ENCODE results near the gene TBC1D16. TPM values are rescaled to one million over a fixed set of nuclear protein-coding genes. Genes with fewer than 3 reads are reported as not detected.

The TBC1D16 gene
- total RNA-seq, 1 experiment from 2014 or later = 85.8 TPM

DNA sequence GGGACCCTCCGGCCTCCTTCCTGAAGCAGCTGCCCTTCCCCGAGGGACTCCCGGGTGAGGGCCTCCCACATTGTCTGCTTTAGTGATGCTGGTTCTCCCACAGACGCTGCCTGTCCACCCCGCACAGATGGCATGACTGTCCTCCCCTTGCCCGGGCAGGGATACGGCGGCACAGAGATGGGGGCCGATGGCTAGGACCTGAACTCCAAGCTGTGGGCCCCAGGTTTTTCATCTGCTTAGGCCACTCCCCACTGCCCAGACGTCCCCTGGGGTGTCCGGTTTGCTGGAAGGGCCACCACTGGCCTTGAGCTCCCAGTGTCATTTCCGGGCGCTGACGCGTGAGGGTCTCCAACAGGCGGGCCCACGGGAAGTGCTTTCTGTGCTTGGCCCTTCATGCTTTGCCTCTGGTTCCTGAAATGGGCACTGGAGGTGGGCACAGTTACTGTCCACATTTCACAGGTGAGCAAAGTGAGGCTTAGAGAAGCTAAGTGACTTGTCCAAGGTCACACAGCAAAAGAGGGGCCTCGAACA is 109.0 kb downstream of the TBC1D16 start:
- Histone ChIP-seq H2BK12ac (ENCODE audit: insufficient read length, low read depth, low read length) (no peak overlapping the region), H3K27ac (ENCODE audit: insufficient read length, low read depth, low read length) (no peak overlapping the region), H3K27me3 (ENCODE audit: insufficient read depth, low read length) (no peaks in the 10 kb centered on the region), H3K9ac (ENCODE audit: extremely low read depth, insufficient read length, low read length) (no peak overlapping the region), H3K23me2 (ENCODE audit: insufficient read length, low read depth, low read length, poor library complexity, severe bottlenecking) (peaks cover 8% of the 10 kb centered on the region), H2AK5ac (ENCODE audit: insufficient read length, low read length) (no peak overlapping the region), H4K20me1 (ENCODE audit: control insufficient read depth, insufficient read depth, insufficient read length) (no peaks in the 10 kb centered on the region), H3K18ac (ENCODE audit: insufficient read length, low read depth, low read length) (no peak overlapping the region), H3T11ph (ENCODE audit: low read length) (no peak overlapping the region), H2BK20ac (ENCODE audit: low read depth, low read length, poor library complexity, severe bottlenecking) (no peak overlapping the region), H3K4me2 (ENCODE audit: insufficient read depth, insufficient read length, low read length) (no peak overlapping the region), H3K79me2 (ENCODE audit: insufficient read depth, low read length) (no peaks in the 10 kb centered on the region), H2BK5ac (ENCODE audit: insufficient read length, low read length) (no peak overlapping the region), H2AFZ (ENCODE audit: low read length) (no peak overlapping the region), H3K14ac (ENCODE audit: insufficient read depth, low read length) (no peak overlapping the region), H4K8ac (replicated peaks; ENCODE audit: insufficient read length, low read depth, low read length) (no peak overlapping the region), H2BK120ac (ENCODE audit: low read depth, low read length, poor library complexity, severe bottlenecking) (no peak overlapping the region), H3K4ac (ENCODE audit: low read depth, low read length) (no peak overlapping the region), H4K91ac (ENCODE audit: insufficient read length, low read depth, low read length) (no peak overlapping the region), H4K5ac (ENCODE audit: insufficient read length, low read depth, low read length) (no peak overlapping the region), H3K9me3 (ENCODE audit: control insufficient read depth, low read depth, low read length) (no peaks in the 10 kb centered on the region), H3K4me1 (ENCODE audit: insufficient read depth, low read length) (peaks cover 4% of the 10 kb centered on the region; the same call in 1 of the 2 replicates), H3K79me1 (ENCODE audit: insufficient read depth, low read depth, low read length, poor library complexity, severe bottlenecking) (no peaks in the 10 kb centered on the region), H3K23ac (ENCODE audit: insufficient read length, low read depth, low read length) (no peak overlapping the region), H3K56ac (ENCODE audit: insufficient read length, low read depth, low read length) (no peak overlapping the region), H2BK15ac (ENCODE audit: low read depth, low read length) (no peak overlapping the region)
- TF ChIP-seq, protein P1, sequence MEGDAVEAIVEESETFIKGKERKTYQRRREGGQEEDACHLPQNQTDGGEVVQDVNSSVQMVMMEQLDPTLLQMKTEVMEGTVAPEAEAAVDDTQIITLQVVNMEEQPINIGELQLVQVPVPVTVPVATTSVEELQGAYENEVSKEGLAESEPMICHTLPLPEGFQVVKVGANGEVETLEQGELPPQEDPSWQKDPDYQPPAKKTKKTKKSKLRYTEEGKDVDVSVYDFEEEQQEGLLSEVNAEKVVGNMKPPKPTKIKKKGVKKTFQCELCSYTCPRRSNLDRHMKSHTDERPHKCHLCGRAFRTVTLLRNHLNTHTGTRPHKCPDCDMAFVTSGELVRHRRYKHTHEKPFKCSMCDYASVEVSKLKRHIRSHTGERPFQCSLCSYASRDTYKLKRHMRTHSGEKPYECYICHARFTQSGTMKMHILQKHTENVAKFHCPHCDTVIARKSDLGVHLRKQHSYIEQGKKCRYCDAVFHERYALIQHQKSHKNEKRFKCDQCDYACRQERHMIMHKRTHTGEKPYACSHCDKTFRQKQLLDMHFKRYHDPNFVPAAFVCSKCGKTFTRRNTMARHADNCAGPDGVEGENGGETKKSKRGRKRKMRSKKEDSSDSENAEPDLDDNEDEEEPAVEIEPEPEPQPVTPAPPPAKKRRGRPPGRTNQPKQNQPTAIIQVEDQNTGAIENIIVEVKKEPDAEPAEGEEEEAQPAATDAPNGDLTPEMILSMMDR (conservative IDR thresholded peaks at IDR 0.05) = no peak
- Mint-ChIP-seq H3K27me3 (ENCODE audit: low read depth) (peaks cover 28% of the 10 kb centered on the region), H3K36me3 (ENCODE audit: insufficient read depth in 1 of 3, low read depth in 3 of 3) (no peaks in the 10 kb centered on the region), H3K4me3 (no peak overlapping the region), H3K4me1 (peaks cover 21 to 39% of the 10 kb centered on the region in 2 experiments), H3K27ac (peak overlapping the region in 1 of 3 experiments; percentile 44; a peak in 1 of 7 replicates), H3K9me3 (no peaks in the 10 kb centered on the region; a peak in 1 of 5 replicates)
- DNase-seq = no peak
- WGBS (ENCODE audit: extremely low coverage, insufficient read length, low lambda C conversion rate) = no CpG with 5 or more reads among the region's 18 CpGs
